Chondrocyte (in vitro differentiated cells): ENCODE data around the gene MITD1. TPM values are rescaled to one million over a fixed set of nuclear protein-coding genes. Genes with fewer than 3 reads are reported as not detected.

Source experiments
- DNase-seq: peaks from one replicate; pipeline ENCODE4 v3.0.0; 2021; ENCODE audit warnings: mixed read lengths, low spot score
- H3K27ac Mint-ChIP-seq: one replicate; pipeline ENCODE4 v1.8.0; 2021; ENCODE audit warnings: mild to moderate bottlenecking, moderate library complexity, mixed read lengths; ENCODE audit not compliant: unreplicated experiment
- H3K27me3 Mint-ChIP-seq: 2 replicates; pipeline ENCODE4 v1.8.0; 2021; ENCODE audit warnings: low read depth, mixed read lengths
- H3K36me3 Mint-ChIP-seq: 2 replicates; pipeline ENCODE4 v1.8.0; 2021; ENCODE audit warnings: low read depth, mixed read lengths
- H3K4me1 Mint-ChIP-seq: 2 replicates; pipeline ENCODE4 v1.8.0; 2021; ENCODE audit warnings: low read depth, mild to moderate bottlenecking, mixed read lengths
- H3K4me3 Mint-ChIP-seq: one replicate; pipeline ENCODE4 v1.8.0; 2021; ENCODE audit warnings: mild to moderate bottlenecking, moderate library complexity, mixed read lengths; ENCODE audit not compliant: unreplicated experiment
- H3K9me3 Mint-ChIP-seq: 2 replicates; pipeline ENCODE4 v1.8.0; 2021; ENCODE audit warnings: low read depth, mixed read lengths
- CTCF ChIP-seq: fragments of 200-600 bp; sonication (generic); IDR thresholded peaks from 2 replicates; pipeline ENCODE4 v1.5.0; 2021; ENCODE audit warnings: antibody characterized with exemption, mild to moderate bottlenecking, moderate library complexity
- total RNA-seq: library from RNA; stranded (reverse); gene quantifications from 3 replicates; pipeline ENCODE4 v1.2.1, GENCODE V29; 2021

The MITD1 gene
- total RNA-seq, 1 donor from 2014 or later: 19.6 TPM

- no peak for DNase-seq
- Mint-ChIP-seq H3K36me3 (peaks cover 12% of the 10 kb centered on the region), H3K27me3 (no peaks in the 10 kb centered on the region), H3K27ac (no peak overlapping the region), H3K9me3 (no peaks in the 10 kb centered on the region), H3K4me1 (no peaks in the 10 kb centered on the region), H3K4me3 (no peak overlapping the region)
- TF ChIP-seq CTCF: no peak
Observed at GRCh38 chr2:99171377-99172140, 9.3 kb downstream of the MITD1 start.

GRCh38 chr2:99169534-99169933, 11.3 kb downstream of the MITD1 start:
- Mint-ChIP-seq H3K4me3 (no peak overlapping the region), H3K9me3 (no peaks in the 10 kb centered on the region), H3K27ac (no peak overlapping the region), H3K4me1 (no peaks in the 10 kb centered on the region), H3K36me3 (peaks cover 15% of the 10 kb centered on the region), H3K27me3 (no peaks in the 10 kb centered on the region)
- TF ChIP-seq CTCF: no peak
- no peak for DNase-seq

GRCh38 chr2:99166218-99166617, 14.6 kb downstream of the MITD1 start:
- H3K4me3 Mint-ChIP-seq: no peak overlapping the region
- no peaks in the 10 kb centered on the region for H3K4me1 Mint-ChIP-seq
- no peak for TF ChIP-seq CTCF
- H3K27me3 Mint-ChIP-seq: no peaks in the 10 kb centered on the region
- H3K36me3 Mint-ChIP-seq: peaks cover 12% of the 10 kb centered on the region
- no peak for DNase-seq
- H3K27ac Mint-ChIP-seq: no peak overlapping the region
- no peaks in the 10 kb centered on the region for H3K9me3 Mint-ChIP-seq

- no peak for TF ChIP-seq CTCF
- no peak for DNase-seq
- Mint-ChIP-seq H3K27ac (no peak overlapping the region), H3K9me3 (no peaks in the 10 kb centered on the region), H3K4me1 (peaks cover 15% of the 10 kb centered on the region), H3K36me3 (peaks cover 3% of the 10 kb centered on the region), H3K27me3 (no peaks in the 10 kb centered on the region), H3K4me3 (no peak overlapping the region)
Observed at GRCh38 chr2:99159594-99159993, 21.3 kb downstream of the MITD1 start.

GRCh38 chr2:99158599-99158998, 22.3 kb downstream of the MITD1 start:
- no peak overlapping the region for H3K27ac Mint-ChIP-seq

More at GRCh38 chr2:99158599-99158998, 22.3 kb downstream of the MITD1 start:
- Mint-ChIP-seq H3K27me3 (no peaks in the 10 kb centered on the region), H3K4me3 (no peak overlapping the region), H3K4me1 (peaks cover 23% of the 10 kb centered on the region), H3K9me3 (no peaks in the 10 kb centered on the region), H3K36me3 (peaks cover 3% of the 10 kb centered on the region)
- TF ChIP-seq CTCF: no peak
- DNase-seq: no peak
